Measurements from ENCODE around the gene RAB4A. TPM values are rescaled to one million over a fixed set of nuclear protein-coding genes. Genes with fewer than 3 reads are reported as not detected.

RAB4A gene
- 19.1 and 23.7 TPM in 2 replicates for total RNA-seq

DNA sequence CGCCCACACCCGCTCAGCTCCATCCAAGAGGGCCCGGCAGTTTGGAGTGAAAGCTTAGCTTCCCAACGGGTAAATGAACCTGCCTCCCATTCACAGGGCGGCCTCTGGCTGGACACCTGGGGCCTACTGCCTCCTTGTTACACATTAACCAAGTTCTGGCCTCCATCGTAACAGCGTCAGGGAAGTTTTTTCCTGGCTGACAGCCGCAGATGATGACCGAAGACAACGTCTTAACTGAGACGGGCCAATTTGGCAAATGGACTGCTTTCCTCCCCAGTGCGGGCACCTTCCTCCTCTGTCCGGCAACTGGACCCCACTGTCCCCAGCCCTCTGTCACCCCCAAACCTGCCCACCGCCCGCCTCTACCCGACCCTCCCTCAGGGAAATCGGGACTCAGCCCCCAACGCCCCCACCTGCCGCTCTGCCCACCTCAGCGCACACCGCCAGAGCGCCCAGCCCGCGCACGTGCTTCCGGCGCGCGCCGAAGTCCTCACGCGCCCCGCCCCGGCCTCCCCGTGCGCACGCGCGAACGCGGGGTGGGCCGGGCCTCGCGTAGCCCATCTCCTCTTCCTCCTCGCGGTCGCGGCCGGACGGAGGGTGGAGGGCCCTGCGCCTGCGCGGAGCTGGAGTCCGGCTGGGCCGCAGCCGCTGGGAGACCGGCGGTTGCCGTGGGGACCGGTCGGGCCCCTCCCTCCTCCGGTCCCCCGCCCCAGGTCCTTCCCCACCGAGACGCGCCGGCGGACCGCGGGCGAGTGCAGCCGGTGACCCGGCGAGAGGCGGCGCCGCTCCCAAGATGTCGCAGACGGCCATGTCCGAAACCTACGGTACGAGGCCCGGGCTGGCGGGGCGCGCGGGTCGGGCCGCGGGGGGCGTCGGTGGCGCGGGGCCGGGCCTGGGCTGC lies at the start of gene RAB4A:
TSS of gene RAB4A (plus strand) at position 565 of the 901 bp plus-strand sequence. CDS start at position 794, 229 bp downstream.

GRCh38 chr1:229342656-229343569 lies 72.0 kb downstream of the RAB4A start, which contains the start of gene CCSAP:
TSS of gene CCSAP (minus strand) at chr1:229343047. CDS start at chr1:229342465, 582 bp downstream.

Other genes starting within 250 kb of the RAB4A start
- 6.8 and 10.3 TPM in 2 replicates for gene CCSAP, start 71.9 kb downstream of the RAB4A start, total RNA-seq
- gene ACTA1, start 163.0 kb downstream of the RAB4A start, total RNA-seq, result not detected in 2 replicates
- 35.0 and 35.4 TPM in 2 replicates for gene NUP133, start 237.2 kb downstream of the RAB4A start, total RNA-seq